Measurements from ENCODE around the gene OLFM1. TPM values are rescaled to one million over a fixed set of nuclear protein-coding genes. Genes with fewer than 3 reads are reported as not detected.

OLFM1 gene
- total RNA-seq, 1 donor from 2014 or later: not detected

GRCh38 chr9:135065804-135066203 lies 21.7 kb upstream of the OLFM1 start:
- POLR2A ChIA-PET: no interaction called here
- no peak overlapping the region for H3K27ac Mint-ChIP-seq
- H3K27me3 Mint-ChIP-seq: peaks cover 27% of the 10 kb centered on the region
- no peak overlapping the region for H3K4me3 Mint-ChIP-seq
- ATAC-seq (ENCODE audit: low read depth) (no peak), DNase-seq (no peak)
- no peak for TF ChIP-seq CTCF (IDR thresholded peaks at IDR 0.05)
- H3K4me1 Mint-ChIP-seq: no peaks in the 10 kb centered on the region
- intact Hi-C loops (cut with micrococcal nuclease): no loop called here
- H3K9me3 Mint-ChIP-seq: peaks cover 13% of the 10 kb centered on the region
- H3K36me3 Mint-ChIP-seq (ENCODE audit: low read depth): no peaks in the 10 kb centered on the region
- CTCF ChIA-PET: no interaction called here

GRCh38 chr9:135066291-135066690 lies 21.2 kb upstream of the OLFM1 start:
- DNase-seq (no peak), ATAC-seq (ENCODE audit: low read depth) (no peak)
- Mint-ChIP-seq H3K4me1 (no peaks in the 10 kb centered on the region), H3K27me3 (peaks cover 27% of the 10 kb centered on the region), H3K9me3 (peaks cover 13% of the 10 kb centered on the region), H3K4me3 (no peak overlapping the region), H3K27ac (no peak overlapping the region), H3K36me3 (ENCODE audit: low read depth) (no peaks in the 10 kb centered on the region)
- TF ChIP-seq CTCF (IDR thresholded peaks at IDR 0.05): no peak
- ChIA-PET CTCF (no interaction called here), POLR2A (no interaction called here)
- intact Hi-C loops (cut with micrococcal nuclease): no loop called here

GRCh38 chr9:135067096-135067710 lies 20.3 kb upstream of the OLFM1 start:
- no peak for TF ChIP-seq CTCF (IDR thresholded peaks at IDR 0.05)
- Mint-ChIP-seq H3K9me3 (peaks cover 13% of the 10 kb centered on the region), H3K36me3 (ENCODE audit: low read depth) (no peaks in the 10 kb centered on the region), H3K27ac (no peak overlapping the region), H3K27me3 (peaks cover 28% of the 10 kb centered on the region), H3K4me1 (no peaks in the 10 kb centered on the region), H3K4me3 (no peak overlapping the region)
- no peak for DNase-seq
- intact Hi-C loops (cut with micrococcal nuclease): no loop called here
- ATAC-seq (ENCODE audit: low read depth): no peak
- CTCF ChIA-PET: no interaction called here
- POLR2A ChIA-PET: no interaction called here

- Mint-ChIP-seq H3K9me3 (peaks cover 13% of the 10 kb centered on the region), H3K4me1 (no peaks in the 10 kb centered on the region), H3K27me3 (peaks cover 36% of the 10 kb centered on the region), H3K27ac (no peak overlapping the region), H3K4me3 (no peak overlapping the region), H3K36me3 (ENCODE audit: low read depth) (no peaks in the 10 kb centered on the region)
- CTCF ChIA-PET: no interaction called here
- DNase-seq (no peak), ATAC-seq (ENCODE audit: low read depth) (no peak)
- intact Hi-C loops (cut with micrococcal nuclease): no loop called here
- POLR2A ChIA-PET: no interaction called here
- no peak for TF ChIP-seq CTCF (IDR thresholded peaks at IDR 0.05)
Measured at GRCh38 chr9:135068776-135069415, 18.6 kb upstream of the OLFM1 start.

GRCh38 chr9:135069558-135070197 lies 17.8 kb upstream of the OLFM1 start:
- ATAC-seq (ENCODE audit: low read depth) (no peak), DNase-seq (no peak)
- no peak for TF ChIP-seq CTCF (IDR thresholded peaks at IDR 0.05)
- peaks cover 6% of the 10 kb centered on the region for H3K9me3 Mint-ChIP-seq
- ChIA-PET CTCF (no interaction called here), POLR2A (no interaction called here)
- no peaks in the 10 kb centered on the region for H3K4me1 Mint-ChIP-seq
- no peak overlapping the region for H3K27ac Mint-ChIP-seq
- intact Hi-C loops (cut with micrococcal nuclease): no loop called here
- no peaks in the 10 kb centered on the region for H3K36me3 Mint-ChIP-seq (ENCODE audit: low read depth)
- no peak overlapping the region for H3K4me3 Mint-ChIP-seq
- H3K27me3 Mint-ChIP-seq: peaks cover 39% of the 10 kb centered on the region

Data from activated B cell treated with CpG ODN at 0.5 μM for 24 hours (primary cell).